ENCODE results near the gene SLC43A2. TPM values are rescaled to one million over a fixed set of nuclear protein-coding genes. Genes with fewer than 3 reads are reported as not detected.

SLC43A2 gene
- total RNA-seq, 4 donors from 2014 or later, result 3.6 to 15.6 (median 6.8) TPM

GRCh38 chr17:1593630-1593931 is 35.1 kb downstream of the SLC43A2 start:
- H3K27ac ChIP-seq, result no peak overlapping the region
- intact Hi-C loops (cut with DNase I; ENCODE audit: low total_unique reads), result no loop called here

GRCh38 chr17:1592751-1593629 is 35.6 kb downstream of the SLC43A2 start:
- H3K9me3 ChIP-seq, result no peaks in the 10 kb centered on the region
- no peak for DNase-seq
- intact Hi-C loops (cut with DNase I; ENCODE audit: low total_unique reads), result no loop called here
- no peak for TF ChIP-seq CTCF (IDR thresholded peaks at IDR 0.05)
- TF ChIP-seq POLR2A (IDR thresholded peaks at IDR 0.05), result no peak
- no peaks in the 10 kb centered on the region for H3K27me3 ChIP-seq
- H3K4me3 ChIP-seq, result no peak overlapping the region
- no peak overlapping the region for H3K27ac ChIP-seq
- no peaks in the 10 kb centered on the region for H3K36me3 ChIP-seq
- H3K4me1 ChIP-seq, result peaks cover 0 to 11% of the 10 kb centered on the region in 2 donors

More at GRCh38 chr17:1593630-1593931, 35.1 kb downstream of the SLC43A2 start:
- no peaks in the 10 kb centered on the region for H3K36me3 ChIP-seq
- peaks cover 0 to 11% of the 10 kb centered on the region in 2 donors for H3K4me1 ChIP-seq
- no peaks in the 10 kb centered on the region for H3K9me3 ChIP-seq
- DNase-seq, result no peak
- no peak overlapping the region for H3K4me3 ChIP-seq
- no peaks in the 10 kb centered on the region for H3K27me3 ChIP-seq
- TF ChIP-seq POLR2A (IDR thresholded peaks at IDR 0.05) (no peak), CTCF (IDR thresholded peaks at IDR 0.05) (no peak)

- no peak for DNase-seq
- H3K9me3 ChIP-seq, result no peaks in the 10 kb centered on the region
- H3K27me3 ChIP-seq, result no peaks in the 10 kb centered on the region
- TF ChIP-seq POLR2A (IDR thresholded peaks at IDR 0.05) (no peak), CTCF (IDR thresholded peaks at IDR 0.05) (no peak)
- no peaks in the 10 kb centered on the region for H3K36me3 ChIP-seq
- H3K4me3 ChIP-seq, result no peak overlapping the region
- H3K4me1 ChIP-seq, result peaks cover 0 to 11% of the 10 kb centered on the region in 2 donors
- intact Hi-C loops (cut with DNase I; ENCODE audit: low total_unique reads), result no loop called here
- H3K27ac ChIP-seq, result peak overlapping the region in 1 of 2 donors; percentile 78
These were observed 37.1 kb downstream of the SLC43A2 start for GRCh38 chr17:1591474-1592090.

GRCh38 chr17:1590747-1591473 is 37.7 kb downstream of the SLC43A2 start:
- Histone ChIP-seq H3K9me3 (no peaks in the 10 kb centered on the region), H3K4me1 (peaks cover 0 to 11% of the 10 kb centered on the region in 2 donors), H3K27me3 (no peaks in the 10 kb centered on the region), H3K36me3 (no peaks in the 10 kb centered on the region), H3K27ac (peak overlapping the region; percentile 74 to 78), H3K4me3 (no peak overlapping the region)
- intact Hi-C loops (cut with DNase I; ENCODE audit: low total_unique reads), result no loop called here
- no peak for TF ChIP-seq CTCF (IDR thresholded peaks at IDR 0.05)
- TF ChIP-seq POLR2A (IDR thresholded peaks at IDR 0.05), result no peak
- no peak for DNase-seq
